GM19395 (cell line): ENCODE data around the gene HTT.
"Not testable (repeated sequence)": the region's sequence is repeated elsewhere in the genome, so short reads cannot be mapped to it uniquely, and the experiment has no call there.

Experiments
- ATAC-seq: cut with Tn5 transposase; IDR thresholded peaks from one replicate; pipeline ENCODE4 v1.9.1; 2021; ENCODE audit warnings: mild to moderate bottlenecking, moderate library complexity; ENCODE audit not compliant: unreplicated experiment

HTT gene

GRCh38 chr4:3075652-3075981 is 1.1 kb downstream of the HTT start:
- no peak for ATAC-seq

GRCh38 chr4:3077796-3078195 is 3.3 kb downstream of the HTT start:
- peak; percentile 43 for ATAC-seq

GRCh38 chr4:3079694-3080123 is 5.2 kb downstream of the HTT start:
- peak; percentile 44 for ATAC-seq

GRCh38 chr4:3082925-3083515 is 8.5 kb downstream of the HTT start:
- no peak for ATAC-seq

GRCh38 chr4:3083732-3084131 is 9.3 kb downstream of the HTT start:
- no peak for ATAC-seq

GRCh38 chr4:3085948-3086670 is 11.6 kb downstream of the HTT start:
- no peak for ATAC-seq

- ATAC-seq = no peak
Measured at GRCh38 chr4:3087115-3087797, 12.8 kb downstream of the HTT start.

GRCh38 chr4:3091464-3091863 is 17.0 kb downstream of the HTT start:
- ATAC-seq = no peak

GRCh38 chr4:3094701-3095100 is 20.2 kb downstream of the HTT start:
- ATAC-seq = not testable (repeated sequence)

GRCh38 chr4:3096202-3096601 is 21.7 kb downstream of the HTT start:
- no peak for ATAC-seq

- no peak for ATAC-seq
Measured at GRCh38 chr4:3098346-3098745, 23.9 kb downstream of the HTT start.

GRCh38 chr4:3106339-3107186 is 32.1 kb downstream of the HTT start:
- ATAC-seq = peak; percentile 89

GRCh38 chr4:3107271-3107670 is 32.8 kb downstream of the HTT start:
- no peak for ATAC-seq

- ATAC-seq = no peak
Measured at GRCh38 chr4:3107691-3108121, 33.2 kb downstream of the HTT start.

- ATAC-seq = no peak
Measured at GRCh38 chr4:3108211-3108610, 33.7 kb downstream of the HTT start.

GRCh38 chr4:3111461-3111860 is 37.0 kb downstream of the HTT start:
- no peak for ATAC-seq

- no peak for ATAC-seq
Measured at GRCh38 chr4:3112201-3112600, 37.7 kb downstream of the HTT start.

GRCh38 chr4:3112609-3113469 is 38.4 kb downstream of the HTT start:
- no peak for ATAC-seq

- no peak for ATAC-seq
Measured at GRCh38 chr4:3114377-3114776, 39.9 kb downstream of the HTT start.

GRCh38 chr4:3115637-3116270 is 41.3 kb downstream of the HTT start:
- ATAC-seq = no peak
